K562 (cell line): ENCODE data around the gene CDC45. TPM values are rescaled to one million over a fixed set of nuclear protein-coding genes. Genes with fewer than 3 reads are reported as not detected.

ENCODE experiments used
- CBX2 ChIP-seq: fragments of 200-600 bp; sonication (generic); IDR thresholded peaks from one replicate; pipeline ENCODE4 v1.6.1; 2012; ENCODE audit warnings: mild to moderate bottlenecking, low read length, inconsistent platforms; ENCODE audit not compliant: insufficient read depth, poor library complexity, severe bottlenecking
- CBX3 ChIP-seq, 2 experiments: IDR thresholded peaks; 1 replicate in 1 of 2; 2 replicates in 1 of 2; pipeline ENCODE4 v1.6.1; 2012; ENCODE audit warnings: inconsistent platforms in 2 of 2, low read length in 2 of 2, borderline replicate concordance in 1 of 2, control low read depth in 1 of 2
- HMG20B ChIP-seq: fragments of 250-450 bp; sonication (Bioruptor Pico); IDR thresholded peaks from 2 replicates; pipeline ENCODE4 v1.5.0; 2021; ENCODE audit warnings: mild to moderate bottlenecking
- KLF6 ChIP-seq: fragments of 250-450 bp; sonication (Bioruptor Pico); IDR thresholded peaks from 2 replicates; pipeline ENCODE4 v1.4.0; 2020; ENCODE audit warnings: mild to moderate bottlenecking, moderate library complexity, borderline replicate concordance
- MECOM ChIP-seq: fragments of 250-450 bp; sonication (Bioruptor Pico); IDR thresholded peaks from 2 replicates; pipeline ENCODE4 v1.8.0; 2022; ENCODE audit warnings: inconsistent platforms
- PHB ChIP-seq: fragments of 250-450 bp; sonication (Bioruptor Pico); IDR thresholded peaks from 2 replicates; pipeline ENCODE4 v1.5.0; 2021
- SIN3B ChIP-seq: fragments of 450-650 bp; IDR thresholded peaks from 2 replicates; pipeline ENCODE4 v1.6.1; 2017; ENCODE audit warnings: low read depth, mild to moderate bottlenecking, moderate library complexity
- TRIM24 ChIP-seq, 2 experiments: fragments of 450-650 bp; IDR thresholded peaks; 2 replicates each; pipeline ENCODE4 v1.6.1; 2016
- ZNF232 ChIP-seq: sonication (generic); formaldehyde crosslinking; IDR thresholded peaks from 2 replicates; pipeline ENCODE4 v1.8.0; 2022; ENCODE audit warnings: mild to moderate bottlenecking, missing genetic modification reagents
- ZNF274 ChIP-seq: IDR thresholded peaks from 2 replicates; pipeline ENCODE4 v1.6.1; 2011; ENCODE audit warnings: low read depth, mild to moderate bottlenecking, low read length, moderate library complexity, borderline replicate concordance
- polyA plus RNA-seq, 8 experiments: library from polyadenylated mRNA; depleted of rRNA in 4 of 8; stranded (reverse) in 5 of 8; unstranded in 3 of 8; fragments of >200 nt; fragmentation: Nextera tagmentation in 2 of 8; fragmentation: Illumina TruSeq in 1 of 8; extraction: Ambion mirVana in 2 of 8; extraction: Trizol in 1 of 8; gene quantifications; 2 replicates each; pipeline versions ENCODE4 v1.2.1 to v1.2.3, GENCODE V29; 2011 to 2014; ENCODE audit warnings: inconsistent platforms in 1 of 8, missing spikeins in 1 of 8
- total RNA-seq, 7 experiments: library from RNA; depleted of rRNA in 6 of 7; stranded (reverse); fragments of >200 nt in 6 of 7; fragmentation: Illumina TruSeq in 2 of 7; extraction: Trizol in 2 of 7; gene quantifications; 2 replicates each; pipeline versions ENCODE4 v1.2.1 to v1.2.3, GENCODE V29; 2011 to 2021; ENCODE audit warnings: low replicate concordance in 1 of 7
- TF ChIP-seq, protein P1 (sequence below): conservative IDR thresholded peaks from 2 replicates; pipeline ENCODE4 v1.6.1; 2011; ENCODE audit warnings: low read depth, mild to moderate bottlenecking, low read length; ENCODE audit not compliant: control insufficient read depth
- TF ChIP-seq, protein P2 (sequence below): fragments of 450-650 bp; conservative IDR thresholded peaks from 2 replicates; pipeline ENCODE4 v1.6.1; 2016; ENCODE audit warnings: missing genetic modification characterization, low read depth, mild to moderate bottlenecking, control low read depth, missing compliant biosample characterization
- TF ChIP-seq, protein P3 (sequence below): fragments of 250-450 bp; sonication (Bioruptor Pico); IDR thresholded peaks from 2 replicates; pipeline ENCODE4 v1.8.0; 2021; ENCODE audit warnings: borderline replicate concordance, mild to moderate bottlenecking, moderate library complexity; ENCODE audit not compliant: poor library complexity, severe bottlenecking
- TF ChIP-seq, protein P4 (sequence below), 3 experiments: fragments of 200-800 bp in 1 of 3; sonication (Bioruptor generic) in 1 of 3; sonication (generic) in 1 of 3; formaldehyde crosslinking in 1 of 3; IDR thresholded peaks; 2 replicates each; pipeline versions ENCODE4 v1.6.1 to v1.8.0; 2016 to 2022; ENCODE audit warnings: mild to moderate bottlenecking in 2 of 3, missing compliant biosample characterization in 2 of 3, missing genetic modification characterization in 2 of 3, missing genetic modification reagents in 1 of 3
- TF ChIP-seq, protein P5 (sequence below): fragments of 250-450 bp; sonication (Bioruptor Pico); IDR thresholded peaks from 2 replicates; pipeline ENCODE4 v1.8.0; 2022; ENCODE audit warnings: inconsistent platforms
- TF ChIP-seq, protein P6 (sequence below): fragments of 250-450 bp; sonication (Bioruptor Pico); IDR thresholded peaks from 2 replicates; pipeline ENCODE4 v1.4.0; 2020; ENCODE audit warnings: borderline replicate concordance
- TF ChIP-seq, protein P7 (sequence below): fragments of 450-650 bp; IDR thresholded peaks from one replicate; pipeline ENCODE4 v1.6.1; 2018; ENCODE audit warnings: mild to moderate bottlenecking, moderate library complexity; ENCODE audit not compliant: partially characterized antibody

The CDC45 gene
- total and polyA plus RNA-seq, 9 of the 15 experiments (the other 6 are each of a cell fraction or from before 2014, with no cell fraction given), result 251 to 580 (median 410) TPM

DNA sequence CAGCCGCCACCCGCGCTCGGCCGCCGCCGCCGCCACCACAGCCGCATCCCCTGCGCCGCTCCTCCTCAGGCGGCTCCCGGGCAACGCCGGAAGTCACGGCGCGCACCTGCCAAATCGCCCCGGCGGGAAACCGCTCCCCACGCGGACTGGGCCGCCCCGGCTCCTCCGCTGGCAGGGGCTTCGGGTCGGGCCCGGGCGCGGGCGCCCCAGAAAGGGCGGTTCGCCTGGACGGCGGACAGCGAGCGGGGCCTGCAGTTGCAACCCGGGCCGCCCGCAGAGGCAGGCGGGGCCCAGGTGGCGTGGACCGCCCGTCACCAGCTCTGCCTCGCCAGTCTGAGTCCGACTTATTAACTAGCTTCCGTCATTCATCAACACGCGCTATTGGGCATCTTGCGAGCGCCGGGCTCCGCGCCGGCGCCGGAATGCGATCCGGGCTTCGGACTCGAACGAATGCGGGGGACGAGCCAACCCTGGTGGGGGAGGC, 48.0 kb upstream of the CDC45 start, which contains the start of gene HIRA (continued):
- TF ChIP-seq, protein P1, sequence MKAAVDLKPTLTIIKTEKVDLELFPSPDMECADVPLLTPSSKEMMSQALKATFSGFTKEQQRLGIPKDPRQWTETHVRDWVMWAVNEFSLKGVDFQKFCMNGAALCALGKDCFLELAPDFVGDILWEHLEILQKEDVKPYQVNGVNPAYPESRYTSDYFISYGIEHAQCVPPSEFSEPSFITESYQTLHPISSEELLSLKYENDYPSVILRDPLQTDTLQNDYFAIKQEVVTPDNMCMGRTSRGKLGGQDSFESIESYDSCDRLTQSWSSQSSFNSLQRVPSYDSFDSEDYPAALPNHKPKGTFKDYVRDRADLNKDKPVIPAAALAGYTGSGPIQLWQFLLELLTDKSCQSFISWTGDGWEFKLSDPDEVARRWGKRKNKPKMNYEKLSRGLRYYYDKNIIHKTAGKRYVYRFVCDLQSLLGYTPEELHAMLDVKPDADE, result no peak
- TF ChIP-seq, protein P2, sequence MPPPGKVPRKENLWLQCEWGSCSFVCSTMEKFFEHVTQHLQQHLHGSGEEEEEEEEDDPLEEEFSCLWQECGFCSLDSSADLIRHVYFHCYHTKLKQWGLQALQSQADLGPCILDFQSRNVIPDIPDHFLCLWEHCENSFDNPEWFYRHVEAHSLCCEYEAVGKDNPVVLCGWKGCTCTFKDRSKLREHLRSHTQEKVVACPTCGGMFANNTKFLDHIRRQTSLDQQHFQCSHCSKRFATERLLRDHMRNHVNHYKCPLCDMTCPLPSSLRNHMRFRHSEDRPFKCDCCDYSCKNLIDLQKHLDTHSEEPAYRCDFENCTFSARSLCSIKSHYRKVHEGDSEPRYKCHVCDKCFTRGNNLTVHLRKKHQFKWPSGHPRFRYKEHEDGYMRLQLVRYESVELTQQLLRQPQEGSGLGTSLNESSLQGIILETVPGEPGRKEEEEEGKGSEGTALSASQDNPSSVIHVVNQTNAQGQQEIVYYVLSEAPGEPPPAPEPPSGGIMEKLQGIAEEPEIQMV (tag), result no peak
- TF ChIP-seq, protein P3, sequence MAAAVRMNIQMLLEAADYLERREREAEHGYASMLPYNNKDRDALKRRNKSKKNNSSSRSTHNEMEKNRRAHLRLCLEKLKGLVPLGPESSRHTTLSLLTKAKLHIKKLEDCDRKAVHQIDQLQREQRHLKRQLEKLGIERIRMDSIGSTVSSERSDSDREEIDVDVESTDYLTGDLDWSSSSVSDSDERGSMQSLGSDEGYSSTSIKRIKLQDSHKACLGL (CRISPR knock-in tag), result peak; percentile 87
- TF ChIP-seq PHB (CRISPR knock-in tag), result peak; percentile 95; the same call in 1 of the 2 replicates
- no peak for TF ChIP-seq HMG20B (CRISPR knock-in tag)
- TF ChIP-seq, protein P4, sequence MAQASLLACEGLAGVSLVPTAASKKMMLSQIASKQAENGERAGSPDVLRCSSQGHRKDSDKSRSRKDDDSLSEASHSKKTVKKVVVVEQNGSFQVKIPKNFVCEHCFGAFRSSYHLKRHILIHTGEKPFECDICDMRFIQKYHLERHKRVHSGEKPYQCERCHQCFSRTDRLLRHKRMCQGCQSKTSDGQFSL (CRISPR knock-in tag; IDR thresholded peaks at IDR 0.05), result no peak
- TF ChIP-seq, protein P4 (tag; IDR thresholded peaks at IDR 0.05), result no peak
- TF ChIP-seq MECOM, result no peak
- no peak for TF ChIP-seq TRIM24 (IDR thresholded peaks at IDR 0.05)
- TF ChIP-seq CBX2, result no peak
- no peak for TF ChIP-seq ZNF232 (CRISPR knock-in tag)
- TF ChIP-seq KLF6 (CRISPR knock-in tag), result no peak
- TF ChIP-seq, protein P5, sequence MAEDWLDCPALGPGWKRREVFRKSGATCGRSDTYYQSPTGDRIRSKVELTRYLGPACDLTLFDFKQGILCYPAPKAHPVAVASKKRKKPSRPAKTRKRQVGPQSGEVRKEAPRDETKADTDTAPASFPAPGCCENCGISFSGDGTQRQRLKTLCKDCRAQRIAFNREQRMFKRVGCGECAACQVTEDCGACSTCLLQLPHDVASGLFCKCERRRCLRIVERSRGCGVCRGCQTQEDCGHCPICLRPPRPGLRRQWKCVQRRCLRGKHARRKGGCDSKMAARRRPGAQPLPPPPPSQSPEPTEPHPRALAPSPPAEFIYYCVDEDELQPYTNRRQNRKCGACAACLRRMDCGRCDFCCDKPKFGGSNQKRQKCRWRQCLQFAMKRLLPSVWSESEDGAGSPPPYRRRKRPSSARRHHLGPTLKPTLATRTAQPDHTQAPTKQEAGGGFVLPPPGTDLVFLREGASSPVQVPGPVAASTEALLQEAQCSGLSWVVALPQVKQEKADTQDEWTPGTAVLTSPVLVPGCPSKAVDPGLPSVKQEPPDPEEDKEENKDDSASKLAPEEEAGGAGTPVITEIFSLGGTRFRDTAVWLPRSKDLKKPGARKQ (CRISPR knock-in tag), result no peak
- peak; percentile 52; the same call in 1 of the 2 replicates for TF ChIP-seq ZNF274
- TF ChIP-seq SIN3B, result no peak
- TF ChIP-seq CBX3 (IDR thresholded peaks at IDR 0.05; ENCODE audit: borderline replicate concordance in 1 of 2, low read length in 2 of 2), result peak in 1 of 2 experiments; percentile 45; a peak in 1 of 3 replicates
- TF ChIP-seq, protein P6, sequence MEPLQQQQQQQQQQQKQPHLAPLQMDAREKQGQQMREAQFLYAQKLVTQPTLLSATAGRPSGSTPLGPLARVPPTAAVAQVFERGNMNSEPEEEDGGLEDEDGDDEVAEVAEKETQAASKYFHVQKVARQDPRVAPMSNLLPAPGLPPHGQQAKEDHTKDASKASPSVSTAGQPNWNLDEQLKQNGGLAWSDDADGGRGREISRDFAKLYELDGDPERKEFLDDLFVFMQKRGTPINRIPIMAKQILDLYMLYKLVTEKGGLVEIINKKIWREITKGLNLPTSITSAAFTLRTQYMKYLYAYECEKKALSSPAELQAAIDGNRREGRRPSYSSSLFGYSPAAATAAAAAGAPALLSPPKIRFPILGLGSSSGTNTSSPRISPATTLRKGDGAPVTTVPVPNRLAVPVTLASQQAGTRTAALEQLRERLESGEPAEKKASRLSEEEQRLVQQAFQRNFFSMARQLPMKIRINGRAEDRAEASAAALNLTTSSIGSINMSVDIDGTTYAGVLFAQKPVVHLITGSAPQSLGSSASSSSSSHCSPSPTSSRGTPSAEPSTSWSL (CRISPR knock-in tag), result peak; percentile 86; the same call in 1 of the 2 replicates
- TF ChIP-seq, protein P7, sequence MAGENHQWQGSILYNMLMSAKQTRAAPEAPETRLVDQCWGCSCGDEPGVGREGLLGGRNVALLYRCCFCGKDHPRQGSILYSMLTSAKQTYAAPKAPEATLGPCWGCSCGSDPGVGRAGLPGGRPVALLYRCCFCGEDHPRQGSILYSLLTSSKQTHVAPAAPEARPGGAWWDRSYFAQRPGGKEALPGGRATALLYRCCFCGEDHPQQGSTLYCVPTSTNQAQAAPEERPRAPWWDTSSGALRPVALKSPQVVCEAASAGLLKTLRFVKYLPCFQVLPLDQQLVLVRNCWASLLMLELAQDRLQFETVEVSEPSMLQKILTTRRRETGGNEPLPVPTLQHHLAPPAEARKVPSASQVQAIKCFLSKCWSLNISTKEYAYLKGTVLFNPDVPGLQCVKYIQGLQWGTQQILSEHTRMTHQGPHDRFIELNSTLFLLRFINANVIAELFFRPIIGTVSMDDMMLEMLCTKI, result no peak
